Psoas muscle (tissue), 8 donors: Measurements from ENCODE around the gene PXT1. TPM values are rescaled to one million over a fixed set of nuclear protein-coding genes. Genes with fewer than 3 reads are reported as not detected.
A peak's percentile ranks its signal among the peaks of the same experiment; 100 is the strongest.

ENCODE experiments used
- ATAC-seq, 4 donors: fragments of 200-7000 bp; cut with Tn5 transposase; one replicate each; pipeline ENCODE4 v1.9.1; 2020; ENCODE audit warnings: moderate library complexity in 3 of 4, mild to moderate bottlenecking in 2 of 4
- DNase-seq, 2 donors: peaks; one replicate each; pipeline ENCODE4 v3.0.0-alpha.2; 2020
- H3K27ac ChIP-seq: fragments of 200-600 bp; one replicate; pipeline ENCODE4 v1.8.0; 2022
- H3K27me3 ChIP-seq, 3 donors: fragments of 200-600 bp in 1 of 3; one replicate each; pipeline versions ENCODE4 v1.6.1 to v1.8.0; 2013 to 2022; ENCODE audit warnings: low read length in 2 of 3, mild to moderate bottlenecking in 2 of 3, moderate library complexity in 1 of 3; ENCODE audit not compliant: insufficient read depth in 3 of 3
- H3K36me3 ChIP-seq, 2 donors: fragments of 200-600 bp in 1 of 2; one replicate each; pipeline versions ENCODE4 v1.6.1 to v1.8.0; 2013 to 2022; ENCODE audit warnings: low read depth in 1 of 2, mild to moderate bottlenecking in 1 of 2, moderate library complexity in 1 of 2; ENCODE audit not compliant: insufficient read depth in 1 of 2
- H3K4me1 ChIP-seq: fragments of 200-600 bp; one replicate; pipeline ENCODE4 v1.8.0; 2022
- H3K4me3 ChIP-seq: fragments of 200-600 bp; one replicate; pipeline ENCODE4 v1.8.0; 2022; ENCODE audit warnings: mild to moderate bottlenecking
- H3K9me3 ChIP-seq: fragments of 200-600 bp; one replicate; pipeline ENCODE4 v1.8.0; 2022
- WGBS, 3 donors: extraction: QIAGEN DNeasy Blood & Tissue Kit; methylation state at CpG; one replicate each; pipeline versions ENCODE4 v1.1.6 to v1.1.7; 2013; 5-methylcytosine and 5-hydroxymethylcytosine counted together
- intact Hi-C, 2 donors: fragments of 100-400 bp; cut with DNase I; formaldehyde crosslinking; loops; one replicate each; pipeline versions ENCODE4 v1.11.0 to v1.14.2; 2022
- polyA plus RNA-seq, 3 donors: library from polyadenylated mRNA; stranded (reverse); fragments of 200-250 nt; gene quantifications; one replicate each; pipeline ENCODE4 v1.2.3, GENCODE V29; 2013
- total RNA-seq, 4 donors: library from RNA; stranded (reverse); fragmentation: NEBNext Ultra II Directional in 2 of 4; extraction: Animal tissue kit (Norgen Biotek cat#: 25700) in 2 of 4; gene quantifications; one replicate each; pipeline versions ENCODE4 v1.2.1 to v1.2.4, GENCODE V29; 2021 to 2023
- TF ChIP-seq, protein P1 (sequence below): fragments of 200-600 bp; IDR thresholded peaks from one replicate; pipeline ENCODE4 v1.8.0; 2022; ENCODE audit warnings: antibody characterized with exemption
- donor health status: healthy with polysubstance abuse.
- donor health status: DM: no; HTN: no; CAD: no; lungs with moderate emphysema.
- donor health status: Bipolar disorder and iron deficiency.
- donor health status: healthy.
- donor health status: DM: yes; HTN: yes; CAD: no.
- donor health status: DM: no; HTN: no; CAD: no.
- donor health status: DM: no; HTN: no; CAD: no.
- donor health status: DM: yes; HTN: yes; CAD: no.

PXT1 gene
- total and polyA plus RNA-seq, 7 donors: 0.03 to 0.34 (median 0.14) TPM; not detected in 1

- Histone ChIP-seq H3K27ac (peak overlapping the region; percentile 25), H3K9me3 (no peaks in the 10 kb centered on the region), H3K4me3 (no peak overlapping the region), H3K27me3 (no peaks in the 10 kb centered on the region), H3K4me1 (peaks cover 5% of the 10 kb centered on the region), H3K36me3 (no peaks in the 10 kb centered on the region)
- TF ChIP-seq, protein P1, sequence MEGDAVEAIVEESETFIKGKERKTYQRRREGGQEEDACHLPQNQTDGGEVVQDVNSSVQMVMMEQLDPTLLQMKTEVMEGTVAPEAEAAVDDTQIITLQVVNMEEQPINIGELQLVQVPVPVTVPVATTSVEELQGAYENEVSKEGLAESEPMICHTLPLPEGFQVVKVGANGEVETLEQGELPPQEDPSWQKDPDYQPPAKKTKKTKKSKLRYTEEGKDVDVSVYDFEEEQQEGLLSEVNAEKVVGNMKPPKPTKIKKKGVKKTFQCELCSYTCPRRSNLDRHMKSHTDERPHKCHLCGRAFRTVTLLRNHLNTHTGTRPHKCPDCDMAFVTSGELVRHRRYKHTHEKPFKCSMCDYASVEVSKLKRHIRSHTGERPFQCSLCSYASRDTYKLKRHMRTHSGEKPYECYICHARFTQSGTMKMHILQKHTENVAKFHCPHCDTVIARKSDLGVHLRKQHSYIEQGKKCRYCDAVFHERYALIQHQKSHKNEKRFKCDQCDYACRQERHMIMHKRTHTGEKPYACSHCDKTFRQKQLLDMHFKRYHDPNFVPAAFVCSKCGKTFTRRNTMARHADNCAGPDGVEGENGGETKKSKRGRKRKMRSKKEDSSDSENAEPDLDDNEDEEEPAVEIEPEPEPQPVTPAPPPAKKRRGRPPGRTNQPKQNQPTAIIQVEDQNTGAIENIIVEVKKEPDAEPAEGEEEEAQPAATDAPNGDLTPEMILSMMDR: no peak
- no peak for DNase-seq
- intact Hi-C loops: loop anchor here (5.0 to 10.0 kb wide), 3 partner anchors 236 to 336 kb away; partner anchors contain the start of genes MAPK14 (in 1 of the 2) and SLC26A8 (in 1 of the 2)
- WGBS, 3 donors: 73 to 83% (median 79%) methylated on average over 11 of the region's 11 CpGs
- ATAC-seq: peak in 1 of 4 donors; percentile 13
Measured at GRCh38 chr6:36361071-36361470, 81.6 kb downstream of the PXT1 start.

DNA sequence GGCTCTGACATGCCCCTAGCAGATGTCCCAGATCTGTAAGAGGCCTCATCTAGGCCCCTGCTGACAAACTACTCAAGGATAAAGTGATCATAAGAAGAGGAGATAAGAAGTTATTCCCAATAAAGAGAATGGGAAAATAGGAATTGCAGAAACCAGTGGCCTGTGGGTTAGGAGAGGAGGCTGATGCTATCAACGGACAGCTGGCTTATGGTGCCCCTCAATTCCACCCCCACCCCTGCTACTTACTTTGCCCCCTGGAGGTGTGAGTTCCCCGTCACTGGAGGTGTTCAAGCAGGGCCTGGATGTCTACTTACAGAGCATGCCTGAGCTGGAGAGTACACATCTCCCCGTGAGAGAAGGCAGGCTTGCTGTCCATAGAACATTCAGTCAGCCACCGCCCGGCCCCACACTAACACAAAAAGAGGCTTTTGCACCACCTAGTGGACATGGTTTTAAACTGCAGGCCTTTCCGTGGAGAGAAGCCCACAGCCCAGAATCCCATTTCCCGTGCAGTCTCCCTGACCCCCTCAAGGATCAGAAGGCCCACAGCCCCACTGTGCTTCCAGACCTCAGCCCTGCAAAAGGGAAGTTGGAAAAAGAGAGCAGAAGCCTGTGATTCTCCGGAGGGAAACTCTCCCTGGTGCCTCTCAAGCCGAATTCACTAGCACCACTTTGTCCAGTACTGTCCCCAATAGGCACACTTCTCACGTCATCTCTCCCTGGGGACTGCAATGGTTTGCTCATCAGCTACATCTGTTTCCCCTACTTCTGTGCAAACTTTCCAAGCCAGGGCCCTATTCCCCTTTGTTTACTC lies 82.2 kb downstream of the PXT1 start:
- Histone ChIP-seq H3K27ac (no peak overlapping the region), H3K9me3 (no peaks in the 10 kb centered on the region), H3K4me1 (peaks cover 5% of the 10 kb centered on the region), H3K36me3 (no peaks in the 10 kb centered on the region), H3K4me3 (no peak overlapping the region), H3K27me3 (no peaks in the 10 kb centered on the region)
- ATAC-seq: peak; percentile 87 to 97 (median 89)
- peak; percentile 65 to 80 for DNase-seq
- WGBS, 3 donors: 12 to 18% (median 13%) methylated on average over 10 of the region's 10 CpGs
- intact Hi-C loops: loop anchor here (1.0 to 10.0 kb wide), 5 partner anchors 19 to 336 kb away; partner anchors contain the start of genes MAPK14 (in 1 of the 2) and SLC26A8 (in 1 of the 2)
- TF ChIP-seq, protein P1: peak; percentile 76

GRCh38 chr6:36358226-36358915 lies 84.3 kb downstream of the PXT1 start:
- Histone ChIP-seq H3K9me3 (no peaks in the 10 kb centered on the region), H3K27ac (peak overlapping the region; percentile 53), H3K4me1 (peaks cover 5% of the 10 kb centered on the region), H3K27me3 (peaks cover 0 to 2% (median 0%) of the 10 kb centered on the region in 3 donors), H3K4me3 (no peak overlapping the region), H3K36me3 (no peaks in the 10 kb centered on the region)
- 17 to 37% (median 22%) methylated on average over 4 of the region's 4 CpGs for WGBS, 3 donors
- TF ChIP-seq, protein P1: no peak
- DNase-seq (no peak), ATAC-seq (peak in 3 of 4 donors; percentile 28 to 35 (median 32))
- intact Hi-C loops: loop anchor here in 1 of 2 donors (5.0 kb wide), 1 partner anchor 56 kb away; no protein-coding TSS in a partner anchor

DNA sequence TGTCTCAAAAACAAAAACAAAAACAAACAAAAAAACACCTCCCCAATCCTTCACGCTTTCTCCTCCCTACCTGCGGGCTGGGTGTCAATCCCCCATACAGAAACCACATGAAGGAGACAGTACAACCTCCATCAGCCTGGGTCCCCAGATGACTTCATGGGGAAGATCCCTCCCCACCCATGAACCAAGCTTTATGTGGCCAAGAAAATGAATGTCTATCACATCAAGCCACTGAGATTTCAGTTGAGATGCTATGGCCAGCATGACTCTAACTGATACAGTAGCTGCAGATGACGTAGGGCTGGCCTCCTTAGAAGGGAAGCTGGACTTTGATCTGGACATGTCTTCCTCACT lies 84.8 kb downstream of the PXT1 start:
- TF ChIP-seq, protein P1: no peak
- H3K36me3 ChIP-seq: no peaks in the 10 kb centered on the region
- no peak overlapping the region for H3K4me3 ChIP-seq
- intact Hi-C loops: loop anchor here in 1 of 2 donors (5.0 kb wide), 1 partner anchor 56 kb away; no protein-coding TSS in a partner anchor
- ATAC-seq: no peak
- WGBS, 3 donors: 89 to 94% (median 93%) methylated on average over 3 of the region's 3 CpGs
- DNase-seq: no peak
- H3K27me3 ChIP-seq: peaks cover 0 to 7% (median 0%) of the 10 kb centered on the region in 3 donors
- peaks cover 5% of the 10 kb centered on the region for H3K4me1 ChIP-seq
- no peaks in the 10 kb centered on the region for H3K9me3 ChIP-seq
- no peak overlapping the region for H3K27ac ChIP-seq
